ENCODE results near the gene MS4A6A.
"Not testable (repeated sequence)": the region's sequence is repeated elsewhere in the genome, so short reads cannot be mapped to it uniquely, and the experiment has no call there.

The MS4A6A gene

GRCh38 chr11:60182541-60183330, at the start of gene MS4A6A:
Gene MS4A6A (minus strand): TSS chr11:60183083. CDS start chr11:60181727, 1,356 bp downstream.
- H3K9me3 Mint-ChIP-seq: no peaks in the 10 kb centered on the region
- no peaks in the 10 kb centered on the region for H3K36me3 Mint-ChIP-seq (ENCODE audit: insufficient read depth)
- H3K27me3 Mint-ChIP-seq: peaks cover 62% of the 10 kb centered on the region
- H3K4me3 Mint-ChIP-seq: no peak within 1 kb of the TSS
- H3K27ac Mint-ChIP-seq (ENCODE audit: low read depth): no peak within 1 kb of the TSS
- DNase-seq (ENCODE audit: low spot score in 2 of 2) (no peak), ATAC-seq (replicated peaks; ENCODE audit: extremely low read depth, poor library complexity, severe bottlenecking) (no peak)
- H3K4me1 Mint-ChIP-seq: no peaks in the 10 kb centered on the region

GRCh38 chr11:60230681-60231080, 47.8 kb upstream of the MS4A6A start:
- Mint-ChIP-seq H3K4me1 (no peaks in the 10 kb centered on the region), H3K27ac (ENCODE audit: low read depth) (no peak overlapping the region), H3K9me3 (no peaks in the 10 kb centered on the region), H3K36me3 (ENCODE audit: insufficient read depth) (no peaks in the 10 kb centered on the region), H3K4me3 (no peak overlapping the region), H3K27me3 (peaks cover 25% of the 10 kb centered on the region)
- ATAC-seq (replicated peaks; ENCODE audit: extremely low read depth, poor library complexity, severe bottlenecking): no peak
- DNase-seq (ENCODE audit: low spot score in 2 of 2): no peak

- no peaks in the 10 kb centered on the region for H3K9me3 Mint-ChIP-seq
- H3K27me3 Mint-ChIP-seq: peaks cover 67% of the 10 kb centered on the region
- no peaks in the 10 kb centered on the region for H3K4me1 Mint-ChIP-seq
Observed at GRCh38 chr11:60222141-60222540, 39.3 kb upstream of the MS4A6A start.

GRCh38 chr11:60221692-60222091, 38.8 kb upstream of the MS4A6A start:
- no peak overlapping the region for H3K27ac Mint-ChIP-seq (ENCODE audit: low read depth)
- DNase-seq (ENCODE audit: low spot score in 2 of 2): no peak

More at GRCh38 chr11:60222141-60222540, 39.3 kb upstream of the MS4A6A start:
- no peaks in the 10 kb centered on the region for H3K36me3 Mint-ChIP-seq (ENCODE audit: insufficient read depth)
- H3K27ac Mint-ChIP-seq (ENCODE audit: low read depth): no peak overlapping the region
- ATAC-seq (replicated peaks; ENCODE audit: extremely low read depth, poor library complexity, severe bottlenecking) (no peak), DNase-seq (ENCODE audit: low spot score in 2 of 2) (no peak)
- H3K4me3 Mint-ChIP-seq: no peak overlapping the region

GRCh38 chr11:60221181-60221580, 38.3 kb upstream of the MS4A6A start:
- no peaks in the 10 kb centered on the region for H3K4me1 Mint-ChIP-seq

More at GRCh38 chr11:60221692-60222091, 38.8 kb upstream of the MS4A6A start:
- peaks cover 72% of the 10 kb centered on the region for H3K27me3 Mint-ChIP-seq
- no peak overlapping the region for H3K4me3 Mint-ChIP-seq
- H3K36me3 Mint-ChIP-seq (ENCODE audit: insufficient read depth): no peaks in the 10 kb centered on the region
- ATAC-seq (replicated peaks; ENCODE audit: extremely low read depth, poor library complexity, severe bottlenecking): no peak
- no peaks in the 10 kb centered on the region for H3K9me3 Mint-ChIP-seq
- no peaks in the 10 kb centered on the region for H3K4me1 Mint-ChIP-seq

GRCh38 chr11:60214386-60214785, 31.5 kb upstream of the MS4A6A start:
- H3K4me3 Mint-ChIP-seq: no peak overlapping the region
- no peak for ATAC-seq (replicated peaks; ENCODE audit: extremely low read depth, poor library complexity, severe bottlenecking)

More at GRCh38 chr11:60221181-60221580, 38.3 kb upstream of the MS4A6A start:
- Mint-ChIP-seq H3K4me3 (no peak overlapping the region), H3K36me3 (ENCODE audit: insufficient read depth) (no peaks in the 10 kb centered on the region), H3K27me3 (peaks cover 74% of the 10 kb centered on the region), H3K9me3 (no peaks in the 10 kb centered on the region), H3K27ac (ENCODE audit: low read depth) (no peak overlapping the region)
- ATAC-seq (replicated peaks; ENCODE audit: extremely low read depth, poor library complexity, severe bottlenecking) (no peak), DNase-seq (ENCODE audit: low spot score in 2 of 2) (no peak)

GRCh38 chr11:60211206-60211605, 28.3 kb upstream of the MS4A6A start:
- DNase-seq (ENCODE audit: low spot score in 2 of 2): no peak
- Mint-ChIP-seq H3K27ac (ENCODE audit: low read depth) (no peak overlapping the region), H3K4me1 (no peaks in the 10 kb centered on the region), H3K4me3 (no peak overlapping the region), H3K36me3 (ENCODE audit: insufficient read depth) (peaks cover 1% of the 10 kb centered on the region), H3K9me3 (no peaks in the 10 kb centered on the region), H3K27me3 (peaks cover 36% of the 10 kb centered on the region)
- ATAC-seq (replicated peaks; ENCODE audit: extremely low read depth, poor library complexity, severe bottlenecking): no peak

More at GRCh38 chr11:60214386-60214785, 31.5 kb upstream of the MS4A6A start:
- H3K4me1 Mint-ChIP-seq: no peaks in the 10 kb centered on the region
- DNase-seq (ENCODE audit: low spot score in 2 of 2): no peak
- H3K9me3 Mint-ChIP-seq: no peaks in the 10 kb centered on the region
- H3K36me3 Mint-ChIP-seq (ENCODE audit: insufficient read depth): peaks cover 1% of the 10 kb centered on the region
- H3K27ac Mint-ChIP-seq (ENCODE audit: low read depth): no peak overlapping the region
- peaks cover 40% of the 10 kb centered on the region for H3K27me3 Mint-ChIP-seq

GRCh38 chr11:60209977-60210376, 27.1 kb upstream of the MS4A6A start:
- Mint-ChIP-seq H3K36me3 (ENCODE audit: insufficient read depth) (no peaks in the 10 kb centered on the region), H3K4me3 (no peak overlapping the region), H3K9me3 (no peaks in the 10 kb centered on the region), H3K4me1 (no peaks in the 10 kb centered on the region), H3K27me3 (peaks cover 48% of the 10 kb centered on the region), H3K27ac (ENCODE audit: low read depth) (no peak overlapping the region)
- ATAC-seq (replicated peaks; ENCODE audit: extremely low read depth, poor library complexity, severe bottlenecking) (no peak), DNase-seq (ENCODE audit: low spot score in 2 of 2) (no peak)

- Mint-ChIP-seq H3K36me3 (ENCODE audit: insufficient read depth) (no peaks in the 10 kb centered on the region), H3K27me3 (peaks cover 48% of the 10 kb centered on the region), H3K4me3 (no peak overlapping the region), H3K9me3 (no peaks in the 10 kb centered on the region), H3K27ac (ENCODE audit: low read depth) (no peak overlapping the region), H3K4me1 (no peaks in the 10 kb centered on the region)
- DNase-seq (ENCODE audit: low spot score in 2 of 2) (no peak), ATAC-seq (replicated peaks; ENCODE audit: extremely low read depth, poor library complexity, severe bottlenecking) (no peak)
Observed at GRCh38 chr11:60208951-60209350, 26.1 kb upstream of the MS4A6A start.

- Mint-ChIP-seq H3K9me3 (no peaks in the 10 kb centered on the region), H3K36me3 (ENCODE audit: insufficient read depth) (no peaks in the 10 kb centered on the region), H3K27ac (ENCODE audit: low read depth) (no peak overlapping the region), H3K4me3 (no peak overlapping the region), H3K27me3 (peaks cover 50% of the 10 kb centered on the region), H3K4me1 (no peaks in the 10 kb centered on the region)
- DNase-seq (ENCODE audit: low spot score in 2 of 2): no peak
- ATAC-seq (replicated peaks; ENCODE audit: extremely low read depth, poor library complexity, severe bottlenecking): no peak
Observed at GRCh38 chr11:60208146-60208895, 25.4 kb upstream of the MS4A6A start.

- Mint-ChIP-seq H3K27ac (ENCODE audit: low read depth) (no peak overlapping the region), H3K4me1 (no peaks in the 10 kb centered on the region), H3K9me3 (no peaks in the 10 kb centered on the region), H3K27me3 (peaks cover 54% of the 10 kb centered on the region), H3K4me3 (no peak overlapping the region), H3K36me3 (ENCODE audit: insufficient read depth) (no peaks in the 10 kb centered on the region)
- ATAC-seq (replicated peaks; ENCODE audit: extremely low read depth, poor library complexity, severe bottlenecking): no peak
- no peak for DNase-seq (ENCODE audit: low spot score in 2 of 2)
Observed at GRCh38 chr11:60206616-60207015, 23.7 kb upstream of the MS4A6A start.

- DNase-seq (ENCODE audit: low spot score in 2 of 2) (no peak), ATAC-seq (replicated peaks; ENCODE audit: extremely low read depth, poor library complexity, severe bottlenecking) (no peak)
- Mint-ChIP-seq H3K27me3 (peaks cover 54% of the 10 kb centered on the region), H3K9me3 (no peaks in the 10 kb centered on the region), H3K36me3 (ENCODE audit: insufficient read depth) (no peaks in the 10 kb centered on the region), H3K27ac (ENCODE audit: low read depth) (no peak overlapping the region), H3K4me1 (no peaks in the 10 kb centered on the region), H3K4me3 (no peak overlapping the region)
Observed at GRCh38 chr11:60204922-60205321, 22.0 kb upstream of the MS4A6A start.

GRCh38 chr11:60201334-60201733, 18.5 kb upstream of the MS4A6A start:
- H3K27me3 Mint-ChIP-seq: peaks cover 46% of the 10 kb centered on the region
- not testable (repeated sequence) for H3K4me3 Mint-ChIP-seq; H3K27ac Mint-ChIP-seq (ENCODE audit: low read depth); ATAC-seq (replicated peaks; ENCODE audit: extremely low read depth, poor library complexity, severe bottlenecking); H3K36me3 Mint-ChIP-seq (ENCODE audit: insufficient read depth); H3K4me1 Mint-ChIP-seq; DNase-seq (ENCODE audit: low spot score in 2 of 2); H3K9me3 Mint-ChIP-seq
